Measurements from ENCODE around the gene ZC3H15.
"Not testable (repeated sequence)": the region's sequence is repeated elsewhere in the genome, so short reads cannot be mapped to it uniquely, and the experiment has no call there.

The ZC3H15 gene

GRCh38 chr2:186466743-186467142 lies 19.3 kb upstream of the ZC3H15 start:
- Histone ChIP-seq H3K4me3 (ENCODE audit: low read depth, low read length) (no peak overlapping the region), H3K9me3 (ENCODE audit: control insufficient read depth, insufficient read depth, low read length) (no peaks in the 10 kb centered on the region), H3K9ac (ENCODE audit: low read depth, low read length) (no peak overlapping the region), H3K36me3 (ENCODE audit: control insufficient read depth, insufficient read depth, low read length) (no peaks in the 10 kb centered on the region), H3K4me1 (ENCODE audit: control insufficient read depth, insufficient read depth, low read length) (no peaks in the 10 kb centered on the region), H3K27me3 (ENCODE audit: control insufficient read depth, insufficient read depth, low read length) (no peaks in the 10 kb centered on the region)

- no peaks in the 10 kb centered on the region for H3K4me1 ChIP-seq (ENCODE audit: control insufficient read depth, insufficient read depth, low read length)
- no peak overlapping the region for H3K9ac ChIP-seq (ENCODE audit: low read depth, low read length)
- H3K4me3 ChIP-seq (ENCODE audit: low read depth, low read length), result no peak overlapping the region
- no peaks in the 10 kb centered on the region for H3K27me3 ChIP-seq (ENCODE audit: control insufficient read depth, insufficient read depth, low read length)
- no peaks in the 10 kb centered on the region for H3K36me3 ChIP-seq (ENCODE audit: control insufficient read depth, insufficient read depth, low read length)
- no peaks in the 10 kb centered on the region for H3K9me3 ChIP-seq (ENCODE audit: control insufficient read depth, insufficient read depth, low read length)
These were observed 18.6 kb upstream of the ZC3H15 start for GRCh38 chr2:186467421-186467820.

- H3K9me3 ChIP-seq (ENCODE audit: control insufficient read depth, insufficient read depth, low read length); H3K36me3 ChIP-seq (ENCODE audit: control insufficient read depth, insufficient read depth, low read length): not testable (repeated sequence)
These were observed 13.2 kb upstream of the ZC3H15 start for GRCh38 chr2:186472722-186473493.

GRCh38 chr2:186474239-186474638 lies 11.8 kb upstream of the ZC3H15 start:
- H3K9me3 ChIP-seq (ENCODE audit: control insufficient read depth, insufficient read depth, low read length); H3K9ac ChIP-seq (ENCODE audit: low read depth, low read length); H3K4me3 ChIP-seq (ENCODE audit: low read depth, low read length); H3K27me3 ChIP-seq (ENCODE audit: control insufficient read depth, insufficient read depth, low read length); H3K36me3 ChIP-seq (ENCODE audit: control insufficient read depth, insufficient read depth, low read length); H3K4me1 ChIP-seq (ENCODE audit: control insufficient read depth, insufficient read depth, low read length): not testable (repeated sequence)

More at GRCh38 chr2:186472722-186473493, 13.2 kb upstream of the ZC3H15 start:
- H3K9ac ChIP-seq (ENCODE audit: low read depth, low read length); H3K4me3 ChIP-seq (ENCODE audit: low read depth, low read length); H3K27me3 ChIP-seq (ENCODE audit: control insufficient read depth, insufficient read depth, low read length); H3K4me1 ChIP-seq (ENCODE audit: control insufficient read depth, insufficient read depth, low read length): not testable (repeated sequence)

- Histone ChIP-seq H3K4me1 (ENCODE audit: control insufficient read depth, insufficient read depth, low read length) (no peaks in the 10 kb centered on the region), H3K36me3 (ENCODE audit: control insufficient read depth, insufficient read depth, low read length) (no peaks in the 10 kb centered on the region), H3K9me3 (ENCODE audit: control insufficient read depth, insufficient read depth, low read length) (no peaks in the 10 kb centered on the region), H3K4me3 (ENCODE audit: low read depth, low read length) (no peak overlapping the region), H3K9ac (ENCODE audit: low read depth, low read length) (no peak overlapping the region), H3K27me3 (ENCODE audit: control insufficient read depth, insufficient read depth, low read length) (no peaks in the 10 kb centered on the region)
These were observed 8.3 kb upstream of the ZC3H15 start for GRCh38 chr2:186477790-186478189.

GRCh38 chr2:186480991-186481390 lies 5.1 kb upstream of the ZC3H15 start:
- no peaks in the 10 kb centered on the region for H3K4me1 ChIP-seq (ENCODE audit: control insufficient read depth, insufficient read depth, low read length)
- H3K9ac ChIP-seq (ENCODE audit: low read depth, low read length), result no peak overlapping the region
- no peak overlapping the region for H3K4me3 ChIP-seq (ENCODE audit: low read depth, low read length)
- H3K9me3 ChIP-seq (ENCODE audit: control insufficient read depth, insufficient read depth, low read length), result no peaks in the 10 kb centered on the region
- H3K36me3 ChIP-seq (ENCODE audit: control insufficient read depth, insufficient read depth, low read length), result no peaks in the 10 kb centered on the region
- H3K27me3 ChIP-seq (ENCODE audit: control insufficient read depth, insufficient read depth, low read length), result no peaks in the 10 kb centered on the region

GRCh38 chr2:186484062-186484735 lies 1.9 kb upstream of the ZC3H15 start:
- Histone ChIP-seq H3K9ac (ENCODE audit: low read depth, low read length) (no peak overlapping the region), H3K4me1 (ENCODE audit: control insufficient read depth, insufficient read depth, low read length) (no peaks in the 10 kb centered on the region), H3K27me3 (ENCODE audit: control insufficient read depth, insufficient read depth, low read length) (no peaks in the 10 kb centered on the region), H3K4me3 (ENCODE audit: low read depth, low read length) (no peak overlapping the region), H3K9me3 (ENCODE audit: control insufficient read depth, insufficient read depth, low read length) (no peaks in the 10 kb centered on the region), H3K36me3 (ENCODE audit: control insufficient read depth, insufficient read depth, low read length) (no peaks in the 10 kb centered on the region)

GRCh38 chr2:186485576-186485870 lies 537 bp upstream of the ZC3H15 start:
- H3K36me3 ChIP-seq (ENCODE audit: control insufficient read depth, insufficient read depth, low read length), result no peaks in the 10 kb centered on the region
- peak overlapping the region; percentile 92 for H3K9ac ChIP-seq (ENCODE audit: low read depth, low read length)
- no peaks in the 10 kb centered on the region for H3K4me1 ChIP-seq (ENCODE audit: control insufficient read depth, insufficient read depth, low read length)
- no peaks in the 10 kb centered on the region for H3K9me3 ChIP-seq (ENCODE audit: control insufficient read depth, insufficient read depth, low read length)
- no peaks in the 10 kb centered on the region for H3K27me3 ChIP-seq (ENCODE audit: control insufficient read depth, insufficient read depth, low read length)
- peak overlapping the region; percentile 93 for H3K4me3 ChIP-seq (ENCODE audit: low read depth, low read length)

- H3K4me1 ChIP-seq (ENCODE audit: control insufficient read depth, insufficient read depth, low read length), result no peaks in the 10 kb centered on the region
- H3K36me3 ChIP-seq (ENCODE audit: control insufficient read depth, insufficient read depth, low read length), result no peaks in the 10 kb centered on the region
- peak overlapping the region; percentile 62 for H3K9ac ChIP-seq (ENCODE audit: low read depth, low read length)
- H3K4me3 ChIP-seq (ENCODE audit: low read depth, low read length), result peak overlapping the region; percentile 93
- no peaks in the 10 kb centered on the region for H3K27me3 ChIP-seq (ENCODE audit: control insufficient read depth, insufficient read depth, low read length)
- no peaks in the 10 kb centered on the region for H3K9me3 ChIP-seq (ENCODE audit: control insufficient read depth, insufficient read depth, low read length)
These were observed 889 bp downstream of the ZC3H15 start for GRCh38 chr2:186486651-186487647.

GRCh38 chr2:186493564-186494085 lies 7.6 kb downstream of the ZC3H15 start:
- Histone ChIP-seq H3K4me1 (ENCODE audit: control insufficient read depth, insufficient read depth, low read length) (no peaks in the 10 kb centered on the region), H3K36me3 (ENCODE audit: control insufficient read depth, insufficient read depth, low read length) (no peaks in the 10 kb centered on the region)

GRCh38 chr2:186496401-186496800 lies 10.3 kb downstream of the ZC3H15 start:
- Histone ChIP-seq H3K27me3 (ENCODE audit: control insufficient read depth, insufficient read depth, low read length) (no peaks in the 10 kb centered on the region), H3K9me3 (ENCODE audit: control insufficient read depth, insufficient read depth, low read length) (no peaks in the 10 kb centered on the region), H3K4me3 (ENCODE audit: low read depth, low read length) (no peak overlapping the region), H3K9ac (ENCODE audit: low read depth, low read length) (no peak overlapping the region), H3K36me3 (ENCODE audit: control insufficient read depth, insufficient read depth, low read length) (peaks cover 3% of the 10 kb centered on the region), H3K4me1 (ENCODE audit: control insufficient read depth, insufficient read depth, low read length) (no peaks in the 10 kb centered on the region)

More at GRCh38 chr2:186493564-186494085, 7.6 kb downstream of the ZC3H15 start:
- H3K9ac ChIP-seq (ENCODE audit: low read depth, low read length), result no peak overlapping the region
- H3K9me3 ChIP-seq (ENCODE audit: control insufficient read depth, insufficient read depth, low read length), result no peaks in the 10 kb centered on the region
- H3K27me3 ChIP-seq (ENCODE audit: control insufficient read depth, insufficient read depth, low read length), result no peaks in the 10 kb centered on the region
- H3K4me3 ChIP-seq (ENCODE audit: low read depth, low read length), result no peak overlapping the region

All from iPS-15b (cell line).